ENCODE results near the gene ZNF415.

Gene ZNF415

GRCh38 chr19:53160350-53160749, 27.6 kb upstream of the ZNF415 start:
- H3K4me3 ChIP-seq (ENCODE audit: low read depth, low read length): no peak overlapping the region
- no peak for DNase-seq (ENCODE audit: low read depth)
- in situ Hi-C loops (cut with HindIII; ENCODE audit: low sequenced_read_pairs): no loop called here
- no peak for TF ChIP-seq CTCF (IDR thresholded peaks at IDR 0.05; ENCODE audit: low read depth, low read length, missing control alignments)

DNA sequence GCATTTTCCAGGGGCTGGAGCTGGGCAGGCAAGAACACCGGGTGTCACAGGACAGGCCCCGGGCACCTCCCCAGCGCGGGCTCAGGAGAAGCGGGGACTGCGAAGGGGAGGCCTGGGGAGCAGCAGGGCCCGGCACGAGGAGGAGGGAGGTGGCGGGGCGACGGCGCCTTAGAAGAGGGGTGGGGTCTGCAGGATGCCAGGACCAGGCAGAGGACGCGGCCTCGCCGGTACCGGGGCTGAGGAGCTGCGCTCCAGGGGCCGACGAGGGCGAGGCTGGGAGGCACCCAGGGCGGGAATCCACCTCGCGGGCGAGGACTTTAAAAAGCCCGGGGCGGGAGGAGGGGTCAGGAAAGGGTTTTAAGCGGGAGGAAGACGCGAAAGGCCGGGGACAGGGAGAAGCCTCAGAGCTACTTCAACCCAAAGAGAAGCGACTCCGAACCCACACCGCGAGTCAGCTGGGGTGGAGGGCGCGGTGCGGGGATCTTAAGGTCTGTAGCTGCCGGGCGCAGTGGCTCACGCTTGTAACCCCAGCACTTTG, 25.5 kb upstream of the ZNF415 start:
- in situ Hi-C loops (cut with HindIII; ENCODE audit: low sequenced_read_pairs): no loop called here
- peak overlapping the region; percentile 62 for H3K4me3 ChIP-seq (ENCODE audit: low read depth, low read length)
- no peak for DNase-seq (ENCODE audit: low read depth)
- no peak for TF ChIP-seq CTCF (IDR thresholded peaks at IDR 0.05; ENCODE audit: low read depth, low read length, missing control alignments)

GRCh38 chr19:53157626-53158025, 24.9 kb upstream of the ZNF415 start:
- TF ChIP-seq CTCF (IDR thresholded peaks at IDR 0.05; ENCODE audit: low read depth, low read length, missing control alignments): no peak
- in situ Hi-C loops (cut with HindIII; ENCODE audit: low sequenced_read_pairs): no loop called here
- DNase-seq (ENCODE audit: low read depth): no peak
- H3K4me3 ChIP-seq (ENCODE audit: low read depth, low read length): peak overlapping the region; percentile 62

GRCh38 chr19:53156850-53157249, 24.1 kb upstream of the ZNF415 start:
- no peak for DNase-seq (ENCODE audit: low read depth)
- no peak overlapping the region for H3K4me3 ChIP-seq (ENCODE audit: low read depth, low read length)
- in situ Hi-C loops (cut with HindIII; ENCODE audit: low sequenced_read_pairs): no loop called here
- TF ChIP-seq CTCF (IDR thresholded peaks at IDR 0.05; ENCODE audit: low read depth, low read length, missing control alignments): no peak

DNA sequence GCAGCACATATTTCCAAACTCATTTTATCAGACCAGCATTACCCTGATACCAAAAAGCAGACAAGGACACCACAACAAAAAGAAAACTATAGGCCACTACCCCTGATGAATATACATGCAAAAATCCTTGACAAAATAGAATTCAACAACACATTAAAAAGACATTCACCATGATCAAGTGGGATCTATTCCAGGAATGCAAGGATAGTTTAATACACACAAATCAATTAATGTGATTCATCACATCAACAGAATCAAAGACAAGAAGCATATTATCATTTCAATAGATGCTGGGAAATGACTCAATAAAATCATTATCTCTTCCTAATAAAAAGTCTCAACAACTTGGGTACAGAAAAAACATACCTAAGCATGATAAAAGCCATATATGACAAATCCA, 14.9 kb upstream of the ZNF415 start:
- DNase-seq (ENCODE audit: low read depth): no peak
- no peak overlapping the region for H3K4me3 ChIP-seq (ENCODE audit: low read depth, low read length)
- TF ChIP-seq CTCF (IDR thresholded peaks at IDR 0.05; ENCODE audit: low read depth, low read length, missing control alignments): no peak
- in situ Hi-C loops (cut with HindIII; ENCODE audit: low sequenced_read_pairs): no loop called here

GRCh38 chr19:53140351-53140750, 7.6 kb upstream of the ZNF415 start:
- TF ChIP-seq CTCF (IDR thresholded peaks at IDR 0.05; ENCODE audit: low read depth, low read length, missing control alignments): no peak
- no peak for DNase-seq (ENCODE audit: low read depth)
- in situ Hi-C loops (cut with HindIII; ENCODE audit: low sequenced_read_pairs): no loop called here
- H3K4me3 ChIP-seq (ENCODE audit: low read depth, low read length): no peak overlapping the region

GRCh38 chr19:53136432-53136831, 3.7 kb upstream of the ZNF415 start:
- in situ Hi-C loops (cut with HindIII; ENCODE audit: low sequenced_read_pairs): no loop called here
- H3K4me3 ChIP-seq (ENCODE audit: low read depth, low read length): no peak overlapping the region
- no peak for DNase-seq (ENCODE audit: low read depth)
- no peak for TF ChIP-seq CTCF (IDR thresholded peaks at IDR 0.05; ENCODE audit: low read depth, low read length, missing control alignments)
